ENCODE data around the gene FBXL3.
A peak's percentile ranks its signal among the peaks of the same experiment; 100 is the strongest.
"Not testable (repeated sequence)": the region's sequence is repeated elsewhere in the genome, so short reads cannot be mapped to it uniquely, and the experiment has no call there.

FBXL3 gene

DNA sequence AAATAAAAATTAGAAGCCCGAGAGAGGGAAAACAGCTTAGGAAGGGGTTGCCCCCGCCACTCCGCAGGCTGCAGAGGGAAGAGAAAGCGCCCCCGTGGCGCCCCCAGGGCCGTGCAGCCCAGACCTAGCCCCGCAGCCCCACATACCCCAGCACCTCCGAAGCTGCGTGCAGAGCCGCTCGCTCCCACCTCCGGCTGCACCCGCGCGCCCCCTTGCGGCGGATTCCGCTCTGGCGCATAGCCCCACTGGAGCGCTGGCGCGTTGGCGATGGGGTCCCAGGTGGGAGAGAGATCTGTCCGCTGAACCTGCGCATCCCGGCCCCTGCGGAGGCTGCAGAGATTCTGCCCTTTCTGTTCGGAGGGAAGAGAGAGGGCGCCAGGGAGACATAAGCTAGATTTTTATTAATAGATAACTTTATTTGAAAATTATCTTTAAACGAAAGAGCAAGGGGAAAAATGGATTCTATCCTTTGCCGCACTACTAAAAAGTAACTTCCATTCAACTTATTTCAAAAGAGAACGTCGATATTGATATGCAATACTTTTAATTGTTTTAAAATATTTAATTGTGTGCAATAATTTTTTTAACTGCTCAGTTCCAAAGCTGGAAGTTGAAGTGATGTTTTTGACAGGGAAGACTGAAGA is 46.8 kb downstream of the FBXL3 start:
- DNase-seq = peak in 1 of 2 experiments; percentile 28

DNA sequence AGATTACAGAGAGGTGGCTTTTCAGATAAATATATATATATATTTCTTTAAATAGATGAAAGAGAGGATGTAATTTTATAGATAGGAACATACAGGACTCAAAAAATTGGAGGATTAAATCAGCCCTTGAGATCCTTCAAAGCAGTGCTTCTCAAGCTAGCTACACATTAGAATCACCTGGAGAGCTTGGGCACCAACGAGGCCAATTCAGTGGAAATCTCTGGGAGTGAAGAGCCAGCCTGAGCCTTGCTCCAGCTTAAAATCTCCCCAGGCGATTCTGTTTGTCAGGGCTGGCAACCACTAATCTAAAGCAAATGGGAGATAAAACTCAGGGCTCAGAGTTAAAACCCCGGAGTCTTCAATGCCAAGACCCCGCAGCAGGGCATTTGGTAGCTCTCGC is 50.0 kb downstream of the FBXL3 start:
- peak in 1 of 2 experiments; percentile 23 for DNase-seq

GRCh38 chr13:76976490-76976889 is 50.5 kb downstream of the FBXL3 start:
- DNase-seq = peak; percentile 95 to 96

DNA sequence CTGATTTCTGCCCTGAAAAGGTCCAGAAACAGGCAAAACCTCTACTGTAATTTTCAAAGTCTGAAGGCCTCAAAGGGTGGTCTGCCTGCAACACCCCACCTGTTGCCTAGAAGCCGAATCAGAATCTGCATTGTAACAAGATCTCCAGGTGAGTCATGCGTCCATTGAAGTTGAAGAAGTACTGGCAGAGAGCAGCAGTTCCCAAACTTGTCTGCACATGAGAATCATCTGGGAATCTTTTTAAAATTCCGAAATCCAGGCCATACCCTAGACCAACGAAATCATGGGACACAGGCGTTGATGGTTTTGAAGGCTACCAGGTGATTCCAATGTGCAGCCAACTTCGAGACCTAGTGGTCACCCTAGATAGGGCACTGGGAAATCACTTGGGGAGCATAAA is 51.1 kb downstream of the FBXL3 start:
- DNase-seq = no peak

GRCh38 chr13:76974618-76974975 is 52.4 kb downstream of the FBXL3 start:
- no peak for DNase-seq

GRCh38 chr13:76973920-76974617 is 52.9 kb downstream of the FBXL3 start:
- no peak for DNase-seq

- DNase-seq = peak in 1 of 2 experiments; percentile 71
Measured at GRCh38 chr13:76971851-76972829, 54.8 kb downstream of the FBXL3 start.

GRCh38 chr13:76971215-76971614 is 55.7 kb downstream of the FBXL3 start:
- DNase-seq = peak in 1 of 2 experiments; percentile 14

- DNase-seq = no peak
Measured at GRCh38 chr13:76969488-76970365, 57.2 kb downstream of the FBXL3 start.

DNA sequence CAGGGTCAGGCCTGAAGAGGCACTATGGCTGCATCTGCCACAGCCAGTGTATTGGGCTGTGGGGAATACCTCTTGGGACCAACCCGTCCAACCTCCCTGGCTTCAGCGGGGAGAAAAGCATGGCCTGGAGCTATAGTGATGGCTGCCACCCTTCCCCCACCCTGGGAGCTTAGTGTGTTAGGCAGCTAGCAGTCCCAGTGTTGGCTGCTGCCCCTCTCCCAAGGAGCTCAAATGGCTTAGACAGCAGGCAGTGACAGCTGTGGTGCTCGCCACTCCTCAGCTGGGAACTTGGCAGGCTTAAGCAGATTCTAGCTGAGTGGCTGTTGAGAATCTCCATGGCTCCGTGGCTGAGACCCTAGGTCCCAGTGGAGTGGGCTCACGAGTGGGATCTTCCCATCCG is 58.9 kb downstream of the FBXL3 start:
- DNase-seq = no peak

- no peak for DNase-seq
Measured at GRCh38 chr13:76967031-76967430, 59.9 kb downstream of the FBXL3 start.

GRCh38 chr13:76965759-76966421 is 61.1 kb downstream of the FBXL3 start:
- peak in 1 of 2 experiments; percentile 8 for DNase-seq

DNA sequence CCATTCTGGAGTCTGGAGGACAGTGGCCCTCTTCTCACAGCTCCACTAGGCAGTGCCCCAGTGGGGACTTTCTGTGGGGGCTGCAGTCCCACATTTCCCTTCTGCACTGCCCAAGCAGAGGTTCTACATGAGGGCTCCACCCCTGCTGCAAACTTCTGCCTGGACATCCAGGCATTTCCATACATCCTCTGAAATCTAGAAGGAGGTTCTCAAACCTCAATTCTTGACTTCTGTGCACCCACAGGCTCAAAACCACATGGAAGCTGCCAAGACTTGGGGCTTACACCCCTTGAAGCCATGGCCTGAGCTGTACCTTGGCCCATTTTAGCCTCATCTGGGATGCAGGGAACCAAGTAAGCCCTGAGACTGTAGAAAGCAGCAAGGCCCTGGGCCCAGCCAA is 67.2 kb downstream of the FBXL3 start:
- not testable (repeated sequence) for DNase-seq

DNA sequence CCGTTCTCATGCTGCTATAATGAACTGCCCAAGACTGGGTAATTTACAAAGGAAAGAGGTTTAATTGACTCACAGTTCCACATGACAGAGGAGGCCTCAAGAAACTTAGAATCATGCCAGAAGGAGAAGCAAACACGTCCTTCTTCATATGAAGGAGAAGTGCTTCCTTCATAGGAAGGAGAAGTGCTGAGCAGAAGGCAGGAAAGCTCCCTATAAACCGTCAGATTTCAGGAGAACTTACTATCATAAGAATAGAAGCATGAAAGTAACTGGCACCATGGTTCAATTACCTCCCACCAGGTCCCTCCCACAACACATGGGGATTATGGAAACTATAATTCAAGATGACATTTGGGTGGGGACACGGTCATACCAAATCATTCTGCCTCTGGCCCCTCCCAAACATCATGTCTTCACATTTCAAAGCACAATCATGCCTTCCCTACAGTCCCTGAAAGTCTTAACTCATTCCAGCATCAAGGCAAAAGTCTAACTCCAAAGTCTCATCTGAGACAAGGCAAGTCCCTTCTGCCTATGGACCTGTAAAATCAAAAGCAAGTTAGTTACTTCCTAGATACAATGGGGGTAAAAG is 68.0 kb downstream of the FBXL3 start:
- no peak for DNase-seq

GRCh38 chr13:76955661-76956060 is 71.3 kb downstream of the FBXL3 start:
- DNase-seq = no peak
